DOHH2 (cell line): ENCODE results near the gene MSL3.

ENCODE experiments used
- H3F3A ChIP-seq: fragments of 200-600 bp; sonication (generic), shearing (Covaris generic); 2 replicates; pipeline ENCODE4 v1.6.0; 2016; ENCODE audit warnings: antibody characterized with exemption, mild to moderate bottlenecking; ENCODE audit not compliant: control insufficient read depth, insufficient read depth
- H3K27ac ChIP-seq: fragments of 200-600 bp; sonication (generic); 2 replicates; pipeline ENCODE4 v1.5.1; 2014; ENCODE audit warnings: low read depth, mild to moderate bottlenecking, low read length, moderate library complexity
- H3K27me3 ChIP-seq: fragments of 200-600 bp; sonication (generic); 2 replicates; pipeline ENCODE4 v1.6.1; 2014; ENCODE audit warnings: mild to moderate bottlenecking, low read length, mixed read lengths; ENCODE audit not compliant: control insufficient read depth
- H3K36me3 ChIP-seq: fragments of 200-600 bp; sonication (generic); 2 replicates; pipeline ENCODE4 v1.6.1; 2014; ENCODE audit warnings: mild to moderate bottlenecking, low read length, moderate library complexity, mixed read lengths; ENCODE audit not compliant: control insufficient read depth
- H3K4me1 ChIP-seq: fragments of 200-600 bp; sonication (generic); 2 replicates; pipeline ENCODE4 v1.6.1; 2014; ENCODE audit warnings: mild to moderate bottlenecking, low read length, mixed read lengths; ENCODE audit not compliant: control insufficient read depth
- H3K4me2 ChIP-seq: fragments of 200-600 bp; sonication (generic); 2 replicates; pipeline ENCODE4 v1.6.0; 2014; ENCODE audit warnings: mild to moderate bottlenecking, low read length, moderate library complexity
- H3K4me3 ChIP-seq: fragments of 200-600 bp; sonication (generic); 2 replicates; pipeline ENCODE4 v1.5.1; 2014; ENCODE audit warnings: mild to moderate bottlenecking, low read length, mixed read lengths
- H3K79me2 ChIP-seq: fragments of 200-600 bp; sonication (generic); 2 replicates; pipeline ENCODE4 v1.6.1; 2014; ENCODE audit warnings: mild to moderate bottlenecking, low read length, mixed read lengths; ENCODE audit not compliant: control insufficient read depth
- H3K9me2 ChIP-seq: fragments of 200-600 bp; sonication (generic); replicated peaks from 2 replicates; pipeline ENCODE4 v1.6.1; 2014; ENCODE audit warnings: mild to moderate bottlenecking, low read length, mixed read lengths; ENCODE audit not compliant: control insufficient read depth
- H3K9me3 ChIP-seq: fragments of 200-600 bp; sonication (generic); 2 replicates; pipeline ENCODE4 v1.6.1; 2014; ENCODE audit warnings: antibody characterized with exemption, low read length, mixed read lengths; ENCODE audit not compliant: control insufficient read depth, insufficient read depth
- H4K20me1 ChIP-seq: fragments of 200-600 bp; sonication (generic); 2 replicates; pipeline ENCODE4 v1.6.0; 2014; ENCODE audit warnings: low read depth, mild to moderate bottlenecking, antibody characterized with exemption, low read length, moderate library complexity; ENCODE audit not compliant: control insufficient read depth, insufficient read depth
- EZH2phosphoT487 ChIP-seq: fragments of 200-600 bp; sonication (generic); IDR thresholded peaks from 2 replicates; pipeline ENCODE4 v1.6.1; 2017; ENCODE audit warnings: borderline replicate concordance, mild to moderate bottlenecking, antibody characterized with exemption, low read length, moderate library complexity, mixed read lengths
- TF ChIP-seq, protein P1 (sequence below): fragments of 200-600 bp; sonication (generic); IDR thresholded peaks from one replicate; pipeline ENCODE4 v1.5.1; 2014; ENCODE audit warnings: antibody characterized with exemption, mild to moderate bottlenecking, low read depth, low read length; ENCODE audit not compliant: poor library complexity, severe bottlenecking

MSL3 gene

DNA sequence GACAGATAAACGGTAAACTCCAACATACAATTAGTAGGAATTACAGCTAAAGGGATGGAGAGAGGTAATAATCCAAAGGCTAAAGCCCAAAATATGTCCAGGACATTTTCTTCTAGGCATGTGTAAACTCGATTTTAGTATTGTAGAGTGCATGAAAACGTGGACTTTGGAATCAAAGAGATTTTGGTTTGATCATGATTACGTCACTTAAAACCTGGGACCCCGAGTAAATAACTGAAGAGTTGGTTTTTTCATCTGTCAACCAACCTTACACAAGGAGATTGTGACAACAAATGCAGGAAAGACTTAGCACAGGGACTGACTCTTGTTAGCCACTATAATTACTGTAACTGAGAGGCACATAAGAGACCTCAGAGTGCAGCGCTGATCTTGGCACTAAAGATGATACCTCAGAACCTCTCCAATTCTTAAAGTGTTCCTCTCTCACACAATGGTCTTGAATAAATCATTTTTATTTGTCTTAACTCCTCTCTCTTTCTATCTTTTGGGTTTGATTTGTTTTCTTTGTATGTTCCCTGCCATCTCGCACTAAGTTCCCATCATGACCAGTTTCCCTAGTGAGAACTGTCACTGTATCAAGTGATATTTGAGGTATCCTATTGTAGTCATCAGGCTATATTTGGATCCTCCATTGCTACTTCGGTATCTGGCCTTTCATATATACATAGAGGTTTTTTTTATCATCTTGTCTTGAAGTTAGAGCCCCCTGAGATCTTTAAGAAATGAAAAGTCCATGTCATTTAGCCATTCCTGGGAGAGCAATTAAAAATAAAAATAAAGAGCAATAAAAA is 32.2 kb upstream of the MSL3 start:
- TF ChIP-seq EZH2phosphoT487 = no peak
- TF ChIP-seq, protein P1, sequence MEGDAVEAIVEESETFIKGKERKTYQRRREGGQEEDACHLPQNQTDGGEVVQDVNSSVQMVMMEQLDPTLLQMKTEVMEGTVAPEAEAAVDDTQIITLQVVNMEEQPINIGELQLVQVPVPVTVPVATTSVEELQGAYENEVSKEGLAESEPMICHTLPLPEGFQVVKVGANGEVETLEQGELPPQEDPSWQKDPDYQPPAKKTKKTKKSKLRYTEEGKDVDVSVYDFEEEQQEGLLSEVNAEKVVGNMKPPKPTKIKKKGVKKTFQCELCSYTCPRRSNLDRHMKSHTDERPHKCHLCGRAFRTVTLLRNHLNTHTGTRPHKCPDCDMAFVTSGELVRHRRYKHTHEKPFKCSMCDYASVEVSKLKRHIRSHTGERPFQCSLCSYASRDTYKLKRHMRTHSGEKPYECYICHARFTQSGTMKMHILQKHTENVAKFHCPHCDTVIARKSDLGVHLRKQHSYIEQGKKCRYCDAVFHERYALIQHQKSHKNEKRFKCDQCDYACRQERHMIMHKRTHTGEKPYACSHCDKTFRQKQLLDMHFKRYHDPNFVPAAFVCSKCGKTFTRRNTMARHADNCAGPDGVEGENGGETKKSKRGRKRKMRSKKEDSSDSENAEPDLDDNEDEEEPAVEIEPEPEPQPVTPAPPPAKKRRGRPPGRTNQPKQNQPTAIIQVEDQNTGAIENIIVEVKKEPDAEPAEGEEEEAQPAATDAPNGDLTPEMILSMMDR = no peak

DNA sequence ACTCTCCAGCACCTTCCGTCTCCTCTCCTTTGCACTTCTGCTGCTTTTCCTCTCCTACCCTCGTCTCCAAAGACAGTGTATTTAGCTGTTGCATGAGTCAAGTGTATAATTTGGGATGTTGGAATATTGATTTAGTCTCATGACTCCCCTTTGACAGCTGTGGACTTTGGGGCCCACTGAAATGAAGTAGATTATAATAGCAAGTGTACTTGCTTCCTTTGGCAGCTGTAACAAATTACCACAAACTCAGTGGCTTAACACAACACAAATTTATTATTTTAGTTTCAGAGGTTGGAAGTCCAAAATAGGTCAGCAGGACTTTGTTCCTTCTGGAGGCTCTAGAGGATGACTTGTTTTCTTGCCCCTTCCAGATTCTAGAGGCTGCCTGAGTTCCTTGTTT is 29.5 kb upstream of the MSL3 start:
- no peaks in the 10 kb centered on the region for H3K36me3 ChIP-seq
- no peak for TF ChIP-seq EZH2phosphoT487
- TF ChIP-seq, protein P1 = no peak
- no peak overlapping the region for H3K4me2 ChIP-seq
- H3K27me3 ChIP-seq = no peaks in the 10 kb centered on the region
- H3K9me3 ChIP-seq = no peaks in the 10 kb centered on the region
- H3K79me2 ChIP-seq = no peaks in the 10 kb centered on the region
- H4K20me1 ChIP-seq = no peaks in the 10 kb centered on the region
- H3K4me3 ChIP-seq = no peak overlapping the region
- no peaks in the 10 kb centered on the region for H3F3A ChIP-seq
- no peaks in the 10 kb centered on the region for H3K4me1 ChIP-seq
- no peaks in the 10 kb centered on the region for H3K9me2 ChIP-seq
- no peak overlapping the region for H3K27ac ChIP-seq

More for the DNA sequence above, 32.2 kb upstream of the MSL3 start:
- H3F3A ChIP-seq = no peaks in the 10 kb centered on the region
- H3K9me3 ChIP-seq = no peaks in the 10 kb centered on the region
- H3K27me3 ChIP-seq = no peaks in the 10 kb centered on the region
- no peaks in the 10 kb centered on the region for H3K4me1 ChIP-seq
- no peaks in the 10 kb centered on the region for H3K9me2 ChIP-seq
- H3K4me2 ChIP-seq = no peak overlapping the region
- no peaks in the 10 kb centered on the region for H3K36me3 ChIP-seq
- H4K20me1 ChIP-seq = no peaks in the 10 kb centered on the region
- H3K79me2 ChIP-seq = no peaks in the 10 kb centered on the region
- H3K4me3 ChIP-seq = no peak overlapping the region
- no peak overlapping the region for H3K27ac ChIP-seq

DNA sequence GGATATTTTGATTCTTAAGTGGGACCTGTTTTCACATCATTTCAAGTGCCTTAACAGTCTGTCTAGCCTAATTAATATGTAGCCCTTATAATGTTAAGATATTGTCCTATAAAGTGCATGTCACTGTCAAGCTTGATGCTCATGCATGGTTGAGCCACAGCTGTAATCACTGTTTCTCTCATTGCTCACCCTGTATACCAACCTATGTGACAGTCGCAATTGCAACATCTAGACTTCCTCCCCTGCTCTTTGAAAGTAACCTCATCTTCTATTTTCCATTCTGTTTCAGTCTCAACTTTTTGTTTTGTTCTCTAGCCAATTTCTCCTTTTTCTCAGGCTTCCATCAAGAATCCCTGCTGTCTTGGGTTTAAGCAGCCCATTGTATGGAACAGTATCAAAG is 24.4 kb upstream of the MSL3 start:
- Histone ChIP-seq H3K27ac (no peak overlapping the region), H3K27me3 (no peaks in the 10 kb centered on the region), H3K9me2 (no peaks in the 10 kb centered on the region), H3K4me1 (no peaks in the 10 kb centered on the region), H3F3A (no peaks in the 10 kb centered on the region), H3K36me3 (no peaks in the 10 kb centered on the region), H3K9me3 (no peaks in the 10 kb centered on the region), H3K4me3 (no peak overlapping the region), H3K79me2 (no peaks in the 10 kb centered on the region), H4K20me1 (no peaks in the 10 kb centered on the region), H3K4me2 (no peak overlapping the region)
- TF ChIP-seq EZH2phosphoT487 = no peak
- TF ChIP-seq, protein P1 = no peak
